ENCODE measurements around the gene TRABD2B.
A peak's percentile ranks its signal among the peaks of the same experiment; 100 is the strongest.

Gene TRABD2B

GRCh38 chr1:47873337-47873736 lies 123.8 kb downstream of the TRABD2B start (continued):
- no peak for TF ChIP-seq REST (tag by site-specific recombination; IDR thresholded peaks at IDR 0.05)

DNA sequence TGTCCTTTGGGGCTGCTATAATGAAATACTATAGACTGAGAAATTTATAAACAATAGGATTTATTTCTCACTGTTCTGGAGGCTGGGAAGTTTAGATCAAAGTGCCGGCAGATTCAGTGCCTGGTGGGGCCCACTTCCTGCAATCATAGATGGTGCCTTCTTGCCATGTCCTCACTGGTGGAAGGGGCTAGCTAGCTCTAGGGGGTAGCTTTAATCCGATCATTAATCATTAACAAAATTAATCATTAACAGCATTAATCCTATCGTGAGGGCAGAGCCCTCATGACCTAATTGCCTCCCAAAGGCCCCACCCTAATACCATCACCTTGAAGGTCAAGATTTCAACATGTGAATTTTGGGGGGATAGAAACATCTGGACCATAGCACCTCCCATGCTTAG lies 124.3 kb downstream of the TRABD2B start:
- Histone ChIP-seq H3K9me3 (ENCODE audit: control insufficient read depth, insufficient read depth, low read depth, low read length) (no peaks in the 10 kb centered on the region), H3K36me3 (ENCODE audit: control insufficient read depth in 2 of 2, insufficient read depth in 1 of 2, low read length in 2 of 2) (no peaks in the 10 kb centered on the region), H3K4me3 (ENCODE audit: low read depth, low read length) (no peak overlapping the region), H3K27ac (ENCODE audit: extremely low read depth, low read depth, low read length) (no peak overlapping the region), H3K4me1 (ENCODE audit: control insufficient read depth, insufficient read depth, low read length) (no peaks in the 10 kb centered on the region)
- CTCF ChIA-PET: interaction anchor here (1.1 kb wide), 1 partner anchor 12 kb away, joined by 4 read pairs; no protein-coding TSS in a partner anchor
- TF ChIP-seq, protein P1, sequence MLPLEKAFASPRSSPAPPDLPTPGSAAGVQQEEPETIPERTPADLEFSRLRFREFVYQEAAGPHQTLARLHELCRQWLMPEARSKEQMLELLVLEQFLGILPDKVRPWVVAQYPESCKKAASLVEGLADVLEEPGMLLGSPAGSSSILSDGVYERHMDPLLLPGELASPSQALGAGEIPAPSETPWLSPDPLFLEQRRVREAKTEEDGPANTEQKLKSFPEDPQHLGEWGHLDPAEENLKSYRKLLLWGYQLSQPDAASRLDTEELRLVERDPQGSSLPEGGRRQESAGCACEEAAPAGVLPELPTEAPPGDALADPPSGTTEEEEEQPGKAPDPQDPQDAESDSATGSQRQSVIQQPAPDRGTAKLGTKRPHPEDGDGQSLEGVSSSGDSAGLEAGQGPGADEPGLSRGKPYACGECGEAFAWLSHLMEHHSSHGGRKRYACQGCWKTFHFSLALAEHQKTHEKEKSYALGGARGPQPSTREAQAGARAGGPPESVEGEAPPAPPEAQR (tag by site-specific recombination; IDR thresholded peaks at IDR 0.05): no peak
- TF ChIP-seq ZNF610 (tag by site-specific recombination; IDR thresholded peaks at IDR 0.05; ENCODE audit: borderline replicate concordance): no peak
- TF ChIP-seq, protein P2, sequence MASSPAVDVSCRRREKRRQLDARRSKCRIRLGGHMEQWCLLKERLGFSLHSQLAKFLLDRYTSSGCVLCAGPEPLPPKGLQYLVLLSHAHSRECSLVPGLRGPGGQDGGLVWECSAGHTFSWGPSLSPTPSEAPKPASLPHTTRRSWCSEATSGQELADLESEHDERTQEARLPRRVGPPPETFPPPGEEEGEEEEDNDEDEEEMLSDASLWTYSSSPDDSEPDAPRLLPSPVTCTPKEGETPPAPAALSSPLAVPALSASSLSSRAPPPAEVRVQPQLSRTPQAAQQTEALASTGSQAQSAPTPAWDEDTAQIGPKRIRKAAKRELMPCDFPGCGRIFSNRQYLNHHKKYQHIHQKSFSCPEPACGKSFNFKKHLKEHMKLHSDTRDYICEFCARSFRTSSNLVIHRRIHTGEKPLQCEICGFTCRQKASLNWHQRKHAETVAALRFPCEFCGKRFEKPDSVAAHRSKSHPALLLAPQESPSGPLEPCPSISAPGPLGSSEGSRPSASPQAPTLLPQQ (tag by site-specific recombination; IDR thresholded peaks at IDR 0.05): 0 out of 2 replicates have a peak, but pooled peaks have one; percentile 30
- TF ChIP-seq ZNF514 (tag by site-specific recombination; IDR thresholded peaks at IDR 0.05): no peak
- TF ChIP-seq ZNF544 (tag by site-specific recombination; IDR thresholded peaks at IDR 0.05): no peak
- POLR2A ChIA-PET: no interaction called here

DNA sequence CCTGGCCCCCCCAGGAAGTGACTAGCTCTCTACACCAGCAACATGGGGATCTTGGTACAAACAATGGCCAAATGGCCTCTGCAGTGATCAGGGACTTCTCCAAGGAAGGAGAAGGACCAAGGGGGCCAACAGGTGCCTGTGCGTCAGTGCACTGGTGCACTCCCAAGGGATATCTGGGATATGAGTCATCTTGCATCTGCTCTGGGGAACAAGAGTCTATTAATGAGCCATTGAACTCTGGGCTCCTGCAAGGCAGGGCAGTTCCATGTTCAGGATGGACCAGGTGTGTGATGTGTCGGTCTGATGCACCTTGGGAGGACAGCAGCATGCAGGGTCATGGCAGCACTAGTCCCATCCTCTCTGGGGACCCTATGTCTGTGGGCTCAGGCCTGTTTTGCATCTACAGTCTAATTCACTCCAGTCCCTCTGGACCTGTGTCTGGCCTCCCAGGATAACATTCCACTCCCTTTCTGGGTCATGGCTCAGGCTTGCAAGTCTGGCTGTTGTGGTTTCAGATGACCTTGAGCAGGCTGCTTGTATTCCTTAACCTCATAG lies 125.3 kb downstream of the TRABD2B start:
- H3K4me3 ChIP-seq (ENCODE audit: low read depth, low read length): no peak overlapping the region
- H3K27ac ChIP-seq (ENCODE audit: extremely low read depth, low read depth, low read length): no peak overlapping the region
- ChIA-PET CTCF (no interaction called here), POLR2A (no interaction called here)
- no peaks in the 10 kb centered on the region for H3K36me3 ChIP-seq (ENCODE audit: control insufficient read depth in 2 of 2, insufficient read depth in 1 of 2, low read length in 2 of 2)
- no peaks in the 10 kb centered on the region for H3K9me3 ChIP-seq (ENCODE audit: control insufficient read depth, insufficient read depth, low read depth, low read length)
- no peaks in the 10 kb centered on the region for H3K4me1 ChIP-seq (ENCODE audit: control insufficient read depth, insufficient read depth, low read length)
- TF ChIP-seq SCRT2 (tag by site-specific recombination; IDR thresholded peaks at IDR 0.05): peak; percentile 99
- peak; percentile 71; the same call in 1 of the 2 replicates for TF ChIP-seq ZNF133 (tag by site-specific recombination; IDR thresholded peaks at IDR 0.05)
- TF ChIP-seq, protein P3, sequence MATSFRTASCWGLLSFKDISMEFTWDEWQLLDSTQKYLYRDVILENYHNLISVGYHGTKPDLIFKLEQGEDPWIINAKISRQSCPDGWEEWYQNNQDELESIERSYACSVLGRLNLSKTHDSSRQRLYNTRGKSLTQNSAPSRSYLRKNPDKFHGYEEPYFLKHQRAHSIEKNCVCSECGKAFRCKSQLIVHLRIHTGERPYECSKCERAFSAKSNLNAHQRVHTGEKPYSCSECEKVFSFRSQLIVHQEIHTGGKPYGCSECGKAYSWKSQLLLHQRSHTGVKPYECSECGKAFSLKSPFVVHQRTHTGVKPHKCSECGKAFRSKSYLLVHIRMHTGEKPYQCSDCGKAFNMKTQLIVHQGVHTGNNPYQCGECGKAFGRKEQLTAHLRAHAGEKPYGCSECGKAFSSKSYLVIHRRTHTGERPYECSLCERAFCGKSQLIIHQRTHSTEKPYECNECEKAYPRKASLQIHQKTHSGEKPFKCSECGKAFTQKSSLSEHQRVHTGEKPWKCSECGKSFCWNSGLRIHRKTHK (tag by site-specific recombination; IDR thresholded peaks at IDR 0.05): no peak
- TF ChIP-seq ZBTB17 (tag by site-specific recombination; IDR thresholded peaks at IDR 0.05): peak; percentile 85
- peak; percentile 32; the same call in 1 of the 2 replicates for TF ChIP-seq PATZ1 (tag by site-specific recombination; IDR thresholded peaks at IDR 0.05)
- TF ChIP-seq PRDM10 (tag by site-specific recombination; IDR thresholded peaks at IDR 0.05): peak; percentile 64
- 0 out of 2 replicates have a peak, but pooled peaks have one; percentile 23 for TF ChIP-seq SP7 (tag by site-specific recombination; IDR thresholded peaks at IDR 0.05)
- TF ChIP-seq ZNF670 (tag by site-specific recombination; IDR thresholded peaks at IDR 0.05; ENCODE audit: low read depth): no peak
- TF ChIP-seq ZNF48 (tag by site-specific recombination; IDR thresholded peaks at IDR 0.05): no peak
- TF ChIP-seq GLIS1 (tag by site-specific recombination; IDR thresholded peaks at IDR 0.05): peak; percentile 71
- TF ChIP-seq GFI1B (tag by site-specific recombination; IDR thresholded peaks at IDR 0.05): 0 out of 2 replicates have a peak, but pooled peaks have one; percentile 5
- TF ChIP-seq BCL11A (tag by site-specific recombination; IDR thresholded peaks at IDR 0.05; ENCODE audit: low read depth): 0 out of 2 replicates have a peak, but pooled peaks have one; percentile 18
